Pons (tissue), 1 donor: ENCODE measurements around the gene LHX5.
"Not testable (repeated sequence)": the region's sequence is repeated elsewhere in the genome, so short reads cannot be mapped to it uniquely, and the experiment has no call there.

ENCODE experiments used
- DNase-seq: peaks from one replicate; pipeline ENCODE4 v3.0.0-alpha.2; 2016; ENCODE audit warnings: low spot score

Gene LHX5

DNA sequence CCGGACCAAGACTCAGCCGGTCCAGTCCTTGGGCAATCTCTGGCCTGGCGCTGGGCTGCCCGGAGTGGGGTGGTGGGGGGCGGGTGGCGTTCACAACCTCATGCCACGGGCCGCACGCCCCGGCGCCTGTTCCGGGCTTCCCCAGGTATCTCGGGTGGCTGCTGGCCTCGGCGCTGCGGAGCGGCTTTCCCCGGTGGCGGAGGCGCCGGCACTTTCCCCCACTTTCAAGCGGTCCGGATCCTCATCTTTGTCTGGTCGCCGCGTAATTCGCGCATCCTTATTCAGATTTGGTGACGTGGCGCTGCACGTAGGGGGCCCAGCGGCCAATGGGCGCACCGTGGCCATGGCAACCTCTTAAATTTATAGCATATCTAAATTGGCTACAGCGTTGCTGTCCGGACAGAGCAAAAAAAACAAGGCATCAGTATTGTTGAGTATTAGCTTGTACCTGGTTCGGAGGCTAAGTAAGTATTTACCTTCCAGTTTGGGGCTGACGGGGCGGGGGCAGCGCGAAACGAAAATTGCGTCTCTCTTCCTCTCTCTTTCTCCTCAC, at the start of gene LHX5:
TSS of gene LHX5 (minus strand) at position 253 of the 553 bp plus-strand sequence. CDS start 373 bp downstream, outside the sequence.
- no peak for DNase-seq

DNA sequence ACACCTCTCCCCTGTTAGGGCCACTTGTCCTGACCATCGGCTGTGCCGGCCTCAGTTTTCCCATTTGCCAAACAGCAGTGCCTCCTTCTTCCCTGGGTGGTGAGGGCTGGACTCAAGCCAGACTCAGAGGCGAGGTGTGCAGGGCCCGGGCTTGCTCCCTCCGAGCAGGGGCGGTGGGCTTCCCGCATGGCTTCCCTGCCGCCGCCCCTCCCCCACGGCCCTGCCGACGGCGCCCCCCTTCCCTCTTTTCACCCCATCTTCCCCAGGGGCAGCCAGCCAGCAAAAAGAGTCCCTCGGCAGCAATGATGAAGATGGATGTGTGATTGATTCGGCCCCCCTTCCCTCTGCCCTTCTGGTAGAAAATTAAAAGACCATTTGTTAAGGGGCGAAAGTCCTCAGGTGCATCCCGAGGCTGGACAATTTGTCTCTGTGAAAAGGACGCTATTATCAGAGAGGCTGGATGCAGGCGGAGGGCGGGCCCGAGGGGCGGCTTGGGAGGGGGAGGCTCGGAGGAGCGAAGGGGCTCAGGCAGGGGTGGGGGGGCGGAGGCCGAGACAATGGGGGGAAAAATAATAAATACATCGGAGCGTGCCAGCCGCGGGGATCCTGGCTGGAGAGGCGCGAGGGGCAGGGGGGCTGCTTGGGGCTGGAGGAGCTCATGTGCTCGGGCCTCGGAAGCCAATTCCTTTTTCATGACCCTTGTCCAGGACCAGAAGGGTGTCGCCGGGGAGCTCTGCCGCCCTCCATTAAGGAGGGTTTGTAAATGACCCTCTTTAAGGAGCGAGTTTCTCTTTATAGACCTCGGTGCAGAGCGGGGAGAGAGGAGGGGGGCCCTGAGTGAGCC, 48.0 kb upstream of the LHX5 start:
- no peak for DNase-seq

DNA sequence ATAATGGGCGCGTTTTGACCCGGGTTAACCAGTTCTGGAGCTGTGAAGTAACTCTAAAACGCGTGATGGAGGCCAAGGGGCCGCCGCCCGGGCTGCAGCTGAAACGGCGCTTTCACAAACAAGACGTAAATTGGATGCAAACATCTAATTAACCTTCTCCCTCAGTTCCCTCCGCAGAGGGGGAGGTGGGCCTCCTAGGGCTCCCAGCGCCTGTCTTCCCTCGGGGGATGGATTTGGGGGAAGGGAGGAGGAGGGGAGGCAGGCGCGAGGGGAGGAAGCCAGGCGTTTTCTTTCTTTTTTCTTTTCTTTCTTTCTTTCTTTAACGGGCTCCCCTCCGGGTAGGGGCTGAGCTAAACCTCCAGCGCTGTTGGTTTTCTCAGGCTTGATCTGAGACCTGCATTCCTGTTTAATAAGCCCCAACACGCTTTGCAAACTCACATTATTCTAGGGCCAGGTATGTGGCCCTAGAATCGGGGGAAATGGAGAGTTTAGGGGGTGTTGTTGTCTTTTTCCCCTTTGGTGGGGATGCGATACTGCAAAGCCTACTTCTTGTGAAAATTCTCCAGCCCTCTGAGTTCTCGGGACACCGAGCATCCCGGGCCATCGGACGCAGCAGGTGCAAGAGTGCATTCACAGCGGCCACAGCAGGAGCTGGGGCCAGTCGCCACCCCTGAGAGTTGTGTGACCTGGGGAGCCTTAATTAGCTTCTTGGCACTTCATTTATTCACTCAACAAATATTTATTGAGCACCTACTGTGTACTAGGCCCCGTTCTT, 43.6 kb upstream of the LHX5 start:
- DNase-seq = no peak

DNA sequence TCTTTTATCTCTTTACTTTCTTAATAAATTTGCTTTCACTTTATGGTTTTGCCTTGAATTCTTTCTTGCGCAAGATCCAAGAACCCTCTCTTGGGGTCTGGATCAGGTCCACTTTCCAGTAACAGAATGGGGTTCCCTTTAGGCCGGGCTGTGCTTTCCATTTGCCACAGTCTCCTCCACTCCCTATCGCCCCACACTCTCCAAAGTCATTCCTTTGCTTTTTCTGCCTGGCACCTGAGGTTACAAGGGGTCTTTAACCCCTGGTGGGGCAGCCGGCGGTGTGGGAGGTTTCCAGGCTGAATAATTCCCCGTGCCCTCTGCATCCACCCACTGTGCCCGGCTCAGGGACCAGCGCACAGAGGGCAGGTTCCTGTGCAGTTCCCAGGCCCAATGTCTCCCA, 42.9 kb upstream of the LHX5 start:
- no peak for DNase-seq

DNA sequence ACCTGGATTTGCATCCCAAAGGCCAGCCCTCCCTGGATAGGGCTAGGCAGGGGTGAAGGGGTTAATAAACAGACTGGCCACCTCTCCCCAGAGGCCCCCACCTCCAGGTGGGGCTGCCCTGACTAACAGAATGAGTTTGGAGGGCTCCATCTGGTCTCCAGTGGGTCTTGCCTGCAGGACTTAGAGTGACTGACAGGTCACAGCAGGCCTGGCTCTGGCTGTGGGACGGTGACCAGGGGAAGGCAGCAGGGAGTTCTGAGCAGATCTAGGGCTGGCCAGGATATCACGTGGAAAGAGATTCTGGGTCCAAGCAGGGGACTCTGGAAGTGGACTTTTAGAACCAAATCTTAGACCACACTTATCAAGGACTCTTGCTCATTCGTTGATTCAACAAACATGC, 40.9 kb upstream of the LHX5 start:
- no peak for DNase-seq

DNA sequence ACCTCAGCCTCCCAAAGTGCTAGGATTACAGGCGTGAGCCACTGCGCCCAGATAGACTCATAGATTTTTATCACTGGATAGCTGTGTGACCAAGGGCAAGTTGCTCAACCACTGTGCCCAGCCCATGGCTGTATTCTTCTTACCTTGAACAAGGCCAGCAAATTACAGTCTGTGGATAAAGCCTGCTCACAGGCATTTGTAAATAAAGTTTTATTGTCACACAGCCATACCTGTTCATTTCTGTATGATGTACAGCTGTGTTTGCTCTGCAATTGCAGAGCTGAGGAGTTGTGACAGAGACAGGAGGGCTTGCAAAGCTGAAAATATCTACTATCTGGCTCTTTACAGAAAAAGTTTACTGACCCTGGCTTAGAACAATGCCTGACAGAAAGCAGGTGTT, 35.2 kb upstream of the LHX5 start:
- DNase-seq = no peak

DNA sequence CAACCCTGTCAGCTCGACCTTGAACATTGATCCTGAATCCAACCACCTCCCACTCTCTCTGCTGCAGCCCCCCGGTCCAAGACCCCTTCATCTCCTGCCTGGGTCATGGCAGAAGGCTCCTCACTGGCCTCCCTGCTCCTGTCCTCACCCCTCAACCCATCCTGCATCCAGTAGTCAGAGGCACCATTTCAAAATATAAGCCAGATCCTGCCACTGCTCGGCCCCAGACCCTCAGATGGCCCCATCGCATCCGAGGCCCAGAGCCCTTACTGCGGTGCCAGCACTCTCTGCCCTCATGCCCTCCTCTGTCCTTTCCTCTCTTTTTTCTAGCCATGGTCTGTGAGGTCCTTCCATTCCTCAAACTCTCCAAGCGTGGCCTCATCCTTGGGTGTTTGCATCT, 34.3 kb upstream of the LHX5 start:
- DNase-seq = no peak

DNA sequence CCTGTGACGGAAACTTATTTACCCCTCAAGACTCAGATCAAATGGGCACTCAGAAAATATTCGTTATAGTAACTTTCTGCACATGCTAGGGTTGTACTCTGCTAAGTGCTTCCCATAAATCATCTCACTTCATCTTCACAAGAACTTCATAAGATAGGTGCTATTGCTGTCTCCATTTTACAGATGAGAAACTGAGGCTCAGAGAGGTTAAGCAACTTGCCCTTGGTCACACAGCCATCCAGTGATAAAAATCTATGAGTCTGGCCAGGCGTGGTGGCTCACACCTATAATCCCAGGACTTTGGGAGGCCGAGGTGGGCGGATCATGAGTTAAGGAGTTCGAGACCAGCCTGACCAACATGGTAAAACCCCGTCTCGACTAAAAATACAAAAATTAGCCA, 33.2 kb upstream of the LHX5 start:
- DNase-seq = no peak

DNA sequence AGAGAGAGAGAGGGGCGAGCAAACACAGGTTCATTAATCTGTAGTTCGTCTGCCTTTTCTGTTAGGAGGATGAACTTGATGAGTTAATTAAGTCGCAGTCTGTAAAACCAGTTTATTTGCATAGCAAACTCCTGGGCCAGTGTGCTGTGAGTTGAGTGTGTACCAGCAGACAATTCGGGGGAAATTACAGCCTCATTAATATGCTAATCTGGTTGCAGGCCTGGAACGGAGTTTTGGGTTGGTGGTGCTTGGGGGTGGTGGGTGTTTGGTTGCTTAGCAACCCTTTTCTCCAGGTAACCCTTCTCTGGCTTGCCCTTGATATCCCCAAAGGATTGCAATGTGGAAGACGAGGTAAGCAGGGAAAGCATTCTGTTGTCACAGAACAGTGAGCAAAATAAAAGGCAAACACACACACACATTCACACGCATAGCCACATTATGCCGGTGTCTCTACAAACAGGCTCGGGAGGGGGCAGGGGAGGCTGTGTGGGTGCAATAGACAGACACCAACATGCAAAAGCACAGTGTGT, 29.2 kb upstream of the LHX5 start:
- DNase-seq = no peak

DNA sequence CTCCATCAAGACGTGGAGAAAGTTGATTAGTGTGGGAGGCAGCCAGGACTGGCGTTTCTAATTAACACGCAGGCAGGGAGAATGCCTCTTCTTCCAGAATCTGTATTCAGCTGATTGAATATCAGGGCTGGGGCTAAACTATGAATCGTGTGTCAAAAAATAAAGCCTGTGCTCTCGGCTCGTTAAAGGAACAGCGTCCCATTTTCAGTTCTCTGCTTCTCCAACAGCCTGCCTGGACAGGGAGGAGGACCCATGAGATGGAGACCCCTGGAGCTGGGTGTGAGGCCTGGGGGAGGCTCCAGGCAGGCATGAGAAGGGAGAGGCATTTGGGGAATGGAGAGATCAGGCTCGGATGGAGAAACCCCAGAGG, 28.6 kb upstream of the LHX5 start:
- DNase-seq = no peak

DNA sequence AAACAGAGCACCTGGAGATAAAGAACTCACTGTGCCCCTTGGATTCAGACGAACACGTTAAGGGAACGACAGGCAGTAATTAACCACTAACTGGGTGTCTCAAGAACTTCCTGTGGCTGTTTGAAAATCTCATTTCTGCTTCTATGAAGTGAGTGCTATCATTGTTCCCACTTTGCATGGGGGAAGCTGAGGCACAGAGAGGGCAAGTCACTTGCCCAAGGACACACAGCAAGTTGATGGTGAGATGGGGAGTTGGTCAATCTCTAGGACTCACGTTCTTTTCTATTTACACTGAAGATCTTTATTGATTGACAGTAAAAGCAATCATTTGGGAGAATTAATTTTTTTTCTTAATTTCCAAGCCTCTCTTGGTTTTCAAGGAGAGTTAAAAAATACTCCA, 26.8 kb upstream of the LHX5 start:
- no peak for DNase-seq

DNA sequence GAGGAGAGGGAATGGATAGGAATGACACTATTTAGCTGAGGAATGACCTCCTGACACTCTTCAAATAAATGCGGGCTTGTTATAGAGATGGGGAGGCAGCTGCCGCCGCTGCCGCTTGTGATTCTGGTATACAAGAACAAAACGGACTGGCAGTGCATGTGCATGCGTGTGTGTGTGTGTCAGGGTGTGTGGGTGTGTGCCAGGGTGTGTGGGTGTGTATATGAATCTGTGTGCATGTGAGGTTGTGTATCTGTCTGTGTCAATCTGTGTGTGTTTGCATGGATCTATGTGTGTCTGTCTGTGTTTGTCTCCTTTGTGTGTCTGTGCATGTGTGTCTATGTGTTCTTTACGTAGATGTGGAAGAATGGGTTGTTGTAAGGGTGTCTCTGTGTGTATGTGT, 26.0 kb upstream of the LHX5 start:
- DNase-seq = no peak

DNA sequence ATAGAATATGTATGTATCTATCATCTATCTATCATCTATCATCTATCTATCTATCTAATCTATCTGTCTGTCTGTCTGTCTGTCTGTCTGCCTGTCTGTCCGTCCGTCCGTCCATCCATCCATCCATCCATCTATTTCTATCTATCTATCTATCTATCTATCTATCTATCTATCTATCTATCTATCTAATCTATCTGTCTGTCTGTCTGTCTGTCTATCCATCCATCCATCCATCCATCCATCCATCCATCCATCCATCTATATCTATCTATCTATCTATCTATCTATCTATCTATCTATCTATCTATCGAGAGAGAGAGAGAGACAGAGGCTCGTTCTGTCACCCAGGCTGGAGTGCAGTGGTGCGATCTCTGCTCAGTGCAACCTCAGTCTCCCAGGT, 24.3 kb upstream of the LHX5 start:
- DNase-seq = not testable (repeated sequence)

DNA sequence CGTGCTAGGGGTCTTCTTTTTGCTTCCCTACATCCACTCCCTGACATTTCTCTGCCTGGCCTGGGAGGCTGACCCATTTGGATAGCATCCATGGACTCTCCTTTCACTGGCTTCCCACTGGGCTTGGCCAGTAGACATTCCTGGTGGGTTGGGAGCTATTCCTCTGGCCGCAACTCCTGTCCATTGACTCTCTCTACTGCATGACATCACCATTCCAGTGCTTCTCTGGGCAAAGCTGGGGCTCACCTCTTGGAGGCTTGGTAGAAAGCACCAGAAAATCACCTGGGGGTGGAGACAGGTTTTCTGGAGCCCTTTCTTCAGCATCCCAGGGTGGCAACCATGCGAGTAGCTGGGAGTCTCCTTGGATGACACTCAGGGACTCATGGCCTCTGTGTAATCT, 16.7 kb upstream of the LHX5 start:
- no peak for DNase-seq

DNA sequence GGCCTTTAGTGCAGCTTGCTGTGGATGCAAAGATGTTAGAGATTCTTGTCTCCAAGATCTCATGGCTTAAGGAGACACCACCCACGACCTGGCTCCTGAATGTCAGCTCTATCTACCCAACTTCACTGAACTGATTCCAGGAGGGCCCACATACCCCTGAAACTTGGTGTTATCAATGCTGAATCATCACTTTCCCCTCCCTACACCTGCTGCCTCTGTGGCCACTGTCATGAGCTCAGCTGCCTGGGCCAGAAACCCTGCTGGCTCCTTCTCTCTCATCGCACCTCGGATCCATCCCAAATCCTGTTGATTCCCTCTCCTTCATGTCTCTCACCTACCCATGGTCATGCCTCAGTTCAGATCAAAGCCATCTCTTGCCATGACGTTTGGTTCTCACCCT, 15.1 kb upstream of the LHX5 start:
- DNase-seq = no peak

DNA sequence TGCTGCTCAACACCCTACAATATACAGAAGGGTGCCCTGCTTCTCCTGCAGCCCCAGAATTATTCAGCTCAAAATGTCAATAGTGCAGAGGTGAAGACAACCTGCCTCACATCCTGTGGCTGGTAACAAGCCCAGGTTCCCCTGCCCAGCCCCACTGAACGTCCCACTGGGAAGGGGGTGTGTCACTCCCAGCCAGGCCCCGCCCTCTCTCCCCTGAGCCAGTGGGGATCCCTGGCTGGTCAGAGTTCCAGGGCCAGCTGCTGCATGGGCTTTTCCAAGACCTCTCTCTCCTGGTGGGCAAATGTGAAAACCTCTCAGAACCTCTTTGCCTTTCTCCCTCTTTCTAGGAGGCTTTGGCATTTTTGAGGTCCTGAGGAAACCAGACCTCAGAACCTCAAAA, 13.7 kb upstream of the LHX5 start:
- DNase-seq = no peak

DNA sequence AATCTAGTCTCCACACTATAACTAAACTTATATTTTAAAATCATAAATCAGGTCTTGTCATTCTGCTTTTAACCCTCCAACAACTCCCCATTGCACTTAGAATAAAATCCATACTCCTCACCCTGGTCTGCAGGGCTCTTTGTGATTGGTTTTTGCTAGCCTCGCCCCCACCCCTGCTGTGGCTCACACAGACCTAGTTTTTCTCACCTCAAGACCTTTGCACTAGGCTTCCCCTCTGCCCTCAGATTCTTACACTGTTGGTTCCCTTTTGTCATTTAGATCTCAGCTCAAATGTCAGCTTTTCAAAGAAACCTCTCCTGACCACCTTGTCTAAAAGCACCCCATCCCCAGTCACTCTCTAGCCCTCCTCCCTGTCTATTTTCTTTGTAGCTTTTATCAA, 10.7 kb upstream of the LHX5 start:
- DNase-seq = no peak

DNA sequence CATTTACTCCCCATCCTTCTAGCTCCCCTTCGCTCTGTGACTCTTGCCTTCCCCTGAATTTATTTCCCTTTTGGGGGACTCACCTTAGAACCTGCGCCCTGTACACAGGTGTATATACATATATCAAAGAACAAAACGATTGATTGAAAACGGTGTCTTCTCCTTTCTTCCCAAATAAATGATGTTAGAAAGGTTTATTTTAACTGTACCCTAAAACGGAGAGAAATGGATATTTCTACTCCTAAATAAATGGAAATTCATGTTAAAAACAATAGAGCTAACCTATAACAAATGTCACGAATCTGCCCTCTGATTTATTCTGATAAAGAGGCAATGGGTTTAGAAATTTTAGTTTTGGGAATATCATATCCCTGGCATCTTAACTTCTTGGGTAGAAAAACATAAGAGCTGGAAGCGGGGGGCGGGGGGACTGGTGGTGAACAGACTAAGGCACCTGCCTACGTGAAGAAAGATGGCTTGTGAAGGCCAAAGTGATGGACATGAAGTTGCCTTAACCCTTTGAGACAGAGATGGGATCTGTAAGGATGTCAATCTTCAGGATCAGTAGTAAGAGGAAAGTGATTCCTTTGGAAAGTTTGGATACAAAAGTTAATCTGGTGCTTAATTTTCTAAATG, 8.8 kb upstream of the LHX5 start:
- no peak for DNase-seq

DNA sequence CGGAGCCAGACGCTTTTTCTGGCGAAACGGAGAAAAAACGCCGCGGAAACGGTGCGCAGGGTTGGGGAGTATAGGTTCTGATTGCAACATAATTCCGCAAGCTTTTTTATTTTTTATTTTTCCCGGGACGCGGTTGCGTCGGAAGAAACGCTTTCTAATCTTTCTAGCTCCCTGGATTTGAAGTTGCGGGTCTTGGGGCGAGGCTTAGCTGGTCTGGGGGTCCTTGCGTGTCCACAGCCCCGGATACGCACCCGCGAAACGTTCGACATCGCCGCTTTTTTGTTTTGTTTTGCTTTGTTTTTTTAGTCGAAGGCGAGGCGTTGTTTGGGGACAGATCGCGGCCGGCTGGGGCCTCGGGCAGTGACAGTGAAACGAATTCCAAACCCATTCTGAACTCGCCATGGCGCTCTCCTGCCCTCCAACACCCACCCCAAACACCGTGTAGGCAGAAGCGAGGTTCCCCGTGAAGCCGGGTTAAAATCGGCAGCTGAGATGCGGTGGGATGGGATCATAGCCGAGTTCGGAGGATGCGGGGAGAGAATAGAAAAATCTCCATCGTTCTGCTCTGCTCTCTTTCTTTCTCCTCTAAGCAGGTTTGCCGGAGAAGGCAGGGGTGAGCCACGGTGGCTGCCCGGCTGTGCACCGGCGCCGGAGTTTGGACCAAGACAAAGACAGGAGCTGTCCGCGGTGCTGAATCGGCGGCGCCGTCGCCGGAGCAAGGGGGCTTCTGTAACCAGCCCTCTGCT, 8.1 kb upstream of the LHX5 start:
- no peak for DNase-seq

DNA sequence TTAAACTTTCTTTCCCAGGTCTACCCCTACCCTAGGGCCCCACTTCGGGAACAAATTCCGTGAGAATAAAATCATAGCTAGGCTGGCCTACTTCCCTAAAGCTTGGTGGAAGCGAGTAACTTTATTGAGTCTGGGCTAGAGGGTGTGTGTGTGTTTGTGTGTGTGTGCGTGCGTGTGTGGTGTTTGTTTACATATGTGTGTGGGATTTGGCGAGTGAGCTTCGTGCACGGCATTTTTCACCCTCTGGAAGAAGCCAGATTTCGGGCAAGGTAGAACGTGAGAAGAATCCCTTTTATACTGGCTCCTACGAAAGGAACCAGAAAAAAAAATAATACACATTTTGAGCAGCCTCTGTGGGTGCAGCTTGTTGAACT, 7.5 kb upstream of the LHX5 start:
- no peak for DNase-seq

DNA sequence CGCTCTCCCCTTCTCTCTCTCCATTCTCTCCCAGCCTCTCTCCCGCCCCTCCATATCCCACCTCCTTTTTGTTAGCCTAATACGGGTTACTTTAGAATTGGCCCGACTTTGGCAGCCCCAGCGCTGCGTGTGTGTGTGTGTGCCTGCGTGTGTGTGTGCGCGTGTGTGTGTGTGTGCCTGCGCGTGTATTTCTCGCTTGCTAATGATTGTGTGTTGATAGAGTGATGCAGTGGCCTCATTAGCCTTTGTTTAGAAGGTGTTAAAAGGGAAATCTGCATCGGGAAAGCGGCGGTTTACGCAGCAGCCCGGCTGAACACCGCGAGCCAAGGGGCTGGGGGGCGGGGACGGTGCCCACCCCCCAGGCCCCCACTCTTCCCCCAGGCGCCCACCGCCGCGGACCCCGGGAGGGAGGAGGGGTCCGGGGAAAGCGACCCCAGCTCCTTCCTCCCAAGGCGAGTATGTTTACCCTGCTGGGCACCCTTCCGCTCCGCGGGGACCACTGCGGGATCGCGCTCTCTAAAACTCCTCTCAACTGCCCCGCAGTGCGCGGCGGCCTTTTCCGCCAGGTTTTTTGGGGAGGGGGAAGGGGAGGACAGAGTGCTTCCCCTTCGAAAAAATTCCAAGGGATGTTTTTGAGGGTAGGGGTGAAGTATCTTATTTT, 6.8 kb upstream of the LHX5 start:
- DNase-seq = no peak
